D721Med (cell line): ENCODE measurements around the gene SLC14A1.
"Not testable (repeated sequence)": the region's sequence is repeated elsewhere in the genome, so short reads cannot be mapped to it uniquely, and the experiment has no call there.

Experiments
- DNase-seq: peaks from one replicate; pipeline ENCODE4 v3.0.0; 2011; ENCODE audit warnings: low spot score; ENCODE audit not compliant: insufficient read length
- FAIRE-seq: peaks from 2 replicates; lab custom pipeline; 2011; peaks lifted over from hg19 to GRCh38; lab: Jason Lieb, UNC
- TF ChIP-seq, protein P1 (sequence below): IDR thresholded peaks from 2 replicates; pipeline ENCODE4 v1.5.1; 2012; ENCODE audit warnings: mild to moderate bottlenecking, control low read depth; ENCODE audit not compliant: insufficient read depth; ENCODE audit errors: missing control alignments

Gene SLC14A1

DNA sequence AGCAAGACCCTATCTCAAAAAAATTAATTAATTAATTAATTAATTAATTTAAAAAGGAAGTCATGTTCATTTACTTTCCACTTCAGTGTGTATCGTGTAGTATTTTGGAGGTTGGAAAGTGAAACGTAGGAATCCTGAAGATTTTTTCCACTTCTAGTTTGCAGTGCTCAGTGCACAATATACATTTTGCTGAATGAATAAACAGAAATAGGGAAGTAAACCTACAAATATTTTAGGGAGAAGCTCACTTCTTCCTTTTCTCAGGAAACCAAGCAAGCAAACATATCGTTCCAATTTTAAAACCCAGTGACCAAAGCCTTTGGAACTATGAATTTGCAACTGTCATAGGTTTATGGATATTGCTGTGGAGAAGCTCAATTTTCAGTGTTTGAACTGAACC, 27.8 kb downstream of the SLC14A1 start:
- DNase-seq = no peak
- FAIRE-seq = no peak
- TF ChIP-seq, protein P1, sequence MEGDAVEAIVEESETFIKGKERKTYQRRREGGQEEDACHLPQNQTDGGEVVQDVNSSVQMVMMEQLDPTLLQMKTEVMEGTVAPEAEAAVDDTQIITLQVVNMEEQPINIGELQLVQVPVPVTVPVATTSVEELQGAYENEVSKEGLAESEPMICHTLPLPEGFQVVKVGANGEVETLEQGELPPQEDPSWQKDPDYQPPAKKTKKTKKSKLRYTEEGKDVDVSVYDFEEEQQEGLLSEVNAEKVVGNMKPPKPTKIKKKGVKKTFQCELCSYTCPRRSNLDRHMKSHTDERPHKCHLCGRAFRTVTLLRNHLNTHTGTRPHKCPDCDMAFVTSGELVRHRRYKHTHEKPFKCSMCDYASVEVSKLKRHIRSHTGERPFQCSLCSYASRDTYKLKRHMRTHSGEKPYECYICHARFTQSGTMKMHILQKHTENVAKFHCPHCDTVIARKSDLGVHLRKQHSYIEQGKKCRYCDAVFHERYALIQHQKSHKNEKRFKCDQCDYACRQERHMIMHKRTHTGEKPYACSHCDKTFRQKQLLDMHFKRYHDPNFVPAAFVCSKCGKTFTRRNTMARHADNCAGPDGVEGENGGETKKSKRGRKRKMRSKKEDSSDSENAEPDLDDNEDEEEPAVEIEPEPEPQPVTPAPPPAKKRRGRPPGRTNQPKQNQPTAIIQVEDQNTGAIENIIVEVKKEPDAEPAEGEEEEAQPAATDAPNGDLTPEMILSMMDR = no peak

DNA sequence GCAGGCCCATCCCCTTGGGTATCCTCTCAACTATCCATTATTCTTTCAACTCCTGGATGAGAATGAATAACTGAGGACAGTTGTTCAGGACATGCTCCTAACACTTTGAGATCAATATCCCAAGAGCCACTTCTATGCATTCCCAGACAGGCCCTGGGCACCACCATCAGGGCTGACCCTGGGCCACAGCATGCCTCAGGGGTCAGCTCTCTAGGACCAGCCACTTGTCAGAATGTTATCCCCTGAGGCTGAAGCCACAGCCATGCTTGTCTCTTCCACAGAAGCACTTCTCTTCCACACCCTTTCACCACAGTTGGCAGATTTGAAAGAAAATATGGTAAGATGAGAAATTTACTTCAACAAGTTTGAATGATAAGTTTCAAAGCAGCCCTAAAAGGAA, 28.7 kb downstream of the SLC14A1 start:
- TF ChIP-seq, protein P1 = no peak
- DNase-seq (no peak), FAIRE-seq (no peak)

DNA sequence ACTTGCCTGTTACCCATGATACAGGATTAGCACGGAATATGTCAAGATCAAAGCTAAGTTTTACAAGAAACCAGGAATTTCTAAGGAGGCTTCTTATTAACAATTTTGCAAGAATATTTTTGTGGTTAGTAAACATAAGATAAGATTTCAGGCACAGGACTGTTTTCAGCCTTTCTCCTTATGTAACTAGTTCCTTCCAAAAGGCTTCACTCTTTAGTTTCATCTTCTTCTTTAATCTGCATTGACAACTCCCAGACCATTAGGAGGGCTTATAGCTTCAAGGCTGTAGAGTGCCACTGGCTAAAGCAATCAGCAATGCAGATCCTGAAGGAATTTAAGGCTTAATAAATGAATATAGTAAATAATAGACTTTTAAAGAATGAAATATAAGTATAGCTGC, 29.3 kb downstream of the SLC14A1 start:
- TF ChIP-seq, protein P1 = no peak
- DNase-seq (no peak), FAIRE-seq (no peak)

DNA sequence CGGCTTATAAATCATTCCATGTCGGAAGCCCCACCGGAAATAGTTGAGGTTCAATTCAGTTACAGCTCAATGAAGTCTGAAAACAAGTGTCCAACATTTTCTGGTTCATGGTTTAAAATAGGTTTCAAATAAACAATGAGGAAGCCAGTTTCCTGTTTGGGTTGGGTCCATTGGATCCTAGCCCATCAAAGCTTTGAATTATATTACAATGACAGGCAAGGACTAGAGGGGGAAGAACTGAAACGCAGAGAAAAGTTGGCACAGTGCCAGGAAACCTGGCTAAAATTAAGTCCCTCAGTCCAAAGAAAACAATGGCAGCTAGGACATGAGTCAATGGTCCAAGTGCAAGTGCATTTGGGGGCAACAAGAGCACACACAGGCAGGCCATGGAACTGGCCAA, 32.0 kb downstream of the SLC14A1 start:
- FAIRE-seq (no peak), DNase-seq (no peak)
- TF ChIP-seq, protein P1 = no peak

DNA sequence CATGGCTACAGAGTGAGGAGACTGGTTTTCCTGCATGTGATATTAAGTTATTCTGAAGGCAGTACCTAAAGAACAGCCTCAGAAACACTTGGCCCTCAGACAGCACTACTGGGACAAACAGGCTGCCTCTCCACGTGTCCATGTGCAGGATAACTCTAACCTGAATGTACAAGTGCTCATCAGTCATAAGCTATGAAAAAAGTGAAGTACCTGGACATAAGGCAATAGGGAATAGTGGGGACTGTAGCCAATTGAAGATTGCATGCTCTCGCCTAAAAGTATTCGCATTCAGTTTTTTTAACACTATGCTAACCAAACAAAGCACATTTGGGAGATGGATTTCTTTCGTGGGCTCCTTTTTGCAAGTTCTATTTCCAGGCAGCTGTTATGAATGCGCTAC, 33.0 kb downstream of the SLC14A1 start:
- FAIRE-seq (no peak), DNase-seq (no peak)
- TF ChIP-seq, protein P1 = no peak

DNA sequence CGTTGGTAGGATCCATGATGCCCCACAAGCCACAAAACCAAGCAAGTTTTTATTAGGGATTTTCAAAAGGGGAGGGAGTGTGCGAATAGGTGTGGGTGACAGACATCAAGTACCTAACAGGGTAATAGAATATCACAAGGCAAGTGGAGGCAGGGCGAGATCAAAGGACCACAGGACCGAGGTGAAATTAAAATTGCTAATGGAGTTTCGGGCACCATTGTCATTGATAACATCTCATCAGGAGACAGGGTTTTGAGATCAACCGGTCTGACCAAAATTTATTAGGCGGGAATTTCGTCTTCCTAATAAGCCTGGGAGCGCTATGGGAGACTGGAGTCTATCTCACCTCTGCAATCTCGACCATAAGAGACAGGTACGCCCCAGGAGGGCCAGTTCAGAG, 33.7 kb downstream of the SLC14A1 start:
- DNase-seq, FAIRE-seq: not testable (repeated sequence)

DNA sequence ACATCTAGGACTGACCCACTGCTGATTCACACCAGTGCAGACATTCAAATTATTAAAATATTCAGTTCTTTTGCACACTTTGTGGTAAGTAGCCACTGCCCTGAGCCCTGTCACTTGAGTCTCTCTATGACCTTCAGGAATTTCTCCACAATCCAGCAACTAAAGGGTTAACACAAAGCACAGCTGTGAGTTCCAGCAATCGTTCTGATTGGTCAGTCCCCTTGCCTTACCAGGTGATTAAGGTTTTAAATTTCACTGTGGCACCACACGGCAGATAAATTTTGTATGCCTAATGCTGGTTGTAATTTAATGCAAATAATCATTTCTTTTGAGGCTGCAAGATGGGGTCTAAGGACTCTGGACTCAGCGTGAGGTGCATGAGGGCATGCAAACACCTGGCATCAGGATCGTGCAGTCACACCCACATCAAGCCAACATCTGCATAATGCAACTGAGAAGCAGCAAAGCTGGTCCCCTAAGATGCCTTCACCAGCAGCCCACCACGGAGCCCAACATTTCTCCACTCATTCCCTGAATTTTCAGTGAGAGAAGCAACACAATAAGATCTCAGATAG, 36.6 kb downstream of the SLC14A1 start:
- DNase-seq = no peak
- FAIRE-seq = no peak
- TF ChIP-seq, protein P1 = no peak

DNA sequence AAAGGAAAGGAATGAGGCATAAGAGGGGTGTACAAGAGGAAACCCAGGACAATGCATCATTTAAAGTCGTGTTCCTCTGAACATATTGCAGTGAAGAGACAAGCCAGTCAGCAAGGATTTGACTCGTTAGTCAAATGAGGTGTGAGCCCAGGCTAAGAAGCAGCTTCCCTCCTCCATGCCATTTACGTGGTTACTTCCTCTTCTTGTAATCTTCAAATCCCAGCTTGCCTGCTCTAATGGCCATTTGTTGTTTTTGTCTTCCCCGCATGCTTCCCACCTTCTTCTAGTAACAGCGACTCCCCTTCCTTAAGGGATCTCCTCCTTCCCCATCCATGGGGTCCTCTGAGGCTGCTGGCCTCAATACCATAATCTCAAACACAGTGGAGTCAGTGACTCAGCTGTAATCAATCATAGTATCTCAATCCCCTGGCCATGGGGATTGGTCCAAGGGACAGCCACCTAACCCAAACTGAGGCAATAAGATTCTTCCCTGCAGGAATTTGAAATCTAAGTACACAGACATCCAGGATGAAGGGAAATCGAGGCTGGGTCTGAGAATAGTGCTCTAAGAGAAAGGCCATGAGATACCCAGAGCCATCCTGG, 37.6 kb downstream of the SLC14A1 start:
- no peak for DNase-seq
- TF ChIP-seq, protein P1 = no peak
- no peak for FAIRE-seq
